ENCODE results near the gene RGS11.
"Not testable (repeated sequence)": the region's sequence is repeated elsewhere in the genome, so short reads cannot be mapped to it uniquely, and the experiment has no call there.

The RGS11 gene

GRCh38 chr16:263182-263774, 12.5 kb downstream of the RGS11 start:
- no peak for DNase-seq (ENCODE audit: low read depth in 3 of 3)

- DNase-seq (ENCODE audit: low read depth in 3 of 3), result no peak
These were observed 13.5 kb downstream of the RGS11 start for GRCh38 chr16:262121-262745.

GRCh38 chr16:261031-261691, 14.6 kb downstream of the RGS11 start:
- DNase-seq (ENCODE audit: low read depth in 3 of 3), result no peak

- no peak for DNase-seq (ENCODE audit: low read depth in 3 of 3)
These were observed 15.4 kb downstream of the RGS11 start for GRCh38 chr16:260326-260725.

GRCh38 chr16:259814-260253, 15.9 kb downstream of the RGS11 start:
- DNase-seq (ENCODE audit: low read depth in 3 of 3), result no peak

GRCh38 chr16:259226-259625, 16.5 kb downstream of the RGS11 start:
- DNase-seq (ENCODE audit: low read depth in 3 of 3), result no peak

- DNase-seq (ENCODE audit: low read depth in 3 of 3), result not testable (repeated sequence)
These were observed 17.7 kb downstream of the RGS11 start for GRCh38 chr16:258091-258490.

- DNase-seq (ENCODE audit: low read depth in 3 of 3), result no peak
These were observed 20.6 kb downstream of the RGS11 start for GRCh38 chr16:255183-255582.

GRCh38 chr16:254461-254860, 21.3 kb downstream of the RGS11 start:
- no peak for DNase-seq (ENCODE audit: low read depth in 3 of 3)

- DNase-seq (ENCODE audit: low read depth in 3 of 3), result no peak
These were observed 21.9 kb downstream of the RGS11 start for GRCh38 chr16:253833-254232.

- no peak for DNase-seq (ENCODE audit: low read depth in 3 of 3)
These were observed 23.1 kb downstream of the RGS11 start for GRCh38 chr16:252366-253337.

GRCh38 chr16:249431-249830, 26.3 kb downstream of the RGS11 start:
- DNase-seq (ENCODE audit: low read depth in 3 of 3), result no peak

- no peak for DNase-seq (ENCODE audit: low read depth in 3 of 3)
These were observed 28.7 kb downstream of the RGS11 start for GRCh38 chr16:247027-247426.

- DNase-seq (ENCODE audit: low read depth in 3 of 3), result no peak
These were observed 30.6 kb downstream of the RGS11 start for GRCh38 chr16:245105-245504.

- DNase-seq (ENCODE audit: low read depth in 3 of 3), result no peak
These were observed 32.4 kb downstream of the RGS11 start for GRCh38 chr16:243348-243747.

- DNase-seq (ENCODE audit: low read depth in 3 of 3), result no peak
These were observed 33.5 kb downstream of the RGS11 start for GRCh38 chr16:242281-242680.

- DNase-seq (ENCODE audit: low read depth in 3 of 3), result no peak
These were observed 35.2 kb downstream of the RGS11 start for GRCh38 chr16:240559-240958.

- DNase-seq (ENCODE audit: low read depth in 3 of 3), result no peak
These were observed 35.8 kb downstream of the RGS11 start for GRCh38 chr16:239948-240277.

- peak; percentile 91 to 93 (median 93) for DNase-seq (ENCODE audit: low read depth in 3 of 3)
These were observed 41.1 kb downstream of the RGS11 start, which contains the start of gene FAM234A for GRCh38 chr16:234468-235305. Gene FAM234A, plus strand, starts transcription at chr16:234821. Its CDS starts 19,593 bp downstream, at chr16:254414.

- DNase-seq (ENCODE audit: low read depth in 3 of 3), result no peak
These were observed 44.8 kb downstream of the RGS11 start for GRCh38 chr16:230949-231348.

- not testable (repeated sequence) for DNase-seq (ENCODE audit: low read depth in 3 of 3)
These were observed 45.4 kb downstream of the RGS11 start for GRCh38 chr16:230351-230750.
